Activated naive CD8-positive, alpha-beta T cell treated with anti-CD3 and anti-CD28 coated beads, Interleukin-2, amount 50 U/mL, for 24 hours (primary cell): ENCODE results near the gene LDLRAD4.

Experiments
- ATAC-seq: fragments of 150-1000 bp; cut with Tn5 transposase; one replicate; pipeline ENCODE4 v1.10.0; 2021
- DNase-seq: peaks from one replicate; pipeline ENCODE4 v3.0.0; 2021
- H3K27ac Mint-ChIP-seq: one replicate; pipeline ENCODE4 v1.8.0; 2021; ENCODE audit warnings: mild to moderate bottlenecking, mixed read lengths
- H3K27me3 Mint-ChIP-seq: one replicate; pipeline ENCODE4 v1.8.0; 2021; ENCODE audit warnings: mixed read lengths
- H3K36me3 Mint-ChIP-seq: one replicate; pipeline ENCODE4 v1.8.0; 2021; ENCODE audit warnings: low read depth, mixed read lengths
- H3K4me1 Mint-ChIP-seq: one replicate; pipeline ENCODE4 v1.8.0; 2021; ENCODE audit warnings: mixed read lengths
- H3K4me3 Mint-ChIP-seq: one replicate; pipeline ENCODE4 v1.8.0; 2021; ENCODE audit warnings: mild to moderate bottlenecking, moderate library complexity, mixed read lengths
- H3K9me3 Mint-ChIP-seq: one replicate; pipeline ENCODE4 v1.8.0; 2021; ENCODE audit warnings: mixed read lengths

LDLRAD4 gene

GRCh38 chr18:13430663-13431062 is 212.1 kb downstream of the LDLRAD4 start:
- Mint-ChIP-seq H3K27me3 (no peaks in the 10 kb centered on the region), H3K9me3 (no peaks in the 10 kb centered on the region), H3K36me3 (no peaks in the 10 kb centered on the region), H3K4me1 (peaks cover 26% of the 10 kb centered on the region), H3K27ac (no peak overlapping the region), H3K4me3 (no peak overlapping the region)
- DNase-seq, result no peak
- no peak for ATAC-seq

DNA sequence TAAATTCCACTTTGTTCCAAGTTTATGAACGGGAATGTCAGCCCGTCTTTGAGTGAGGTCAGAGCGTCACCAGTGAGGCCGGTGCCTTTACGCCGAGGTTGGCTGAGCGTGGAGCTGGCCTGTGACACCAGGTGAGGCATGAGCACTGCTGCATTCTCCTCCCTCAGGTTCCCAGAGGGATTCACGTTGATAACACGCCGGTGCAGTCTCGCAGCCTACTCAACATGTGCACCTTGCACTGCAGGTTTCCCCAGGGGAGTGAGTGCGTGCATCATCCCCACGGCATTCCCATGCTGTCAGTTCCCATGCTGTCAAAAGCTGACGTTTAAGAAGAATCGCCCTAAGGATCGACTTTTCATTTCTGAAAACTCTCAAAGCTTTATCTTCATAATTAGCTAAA is 213.3 kb downstream of the LDLRAD4 start:
- no peak for ATAC-seq
- peaks cover 37% of the 10 kb centered on the region for H3K4me1 Mint-ChIP-seq
- peaks cover 1% of the 10 kb centered on the region for H3K36me3 Mint-ChIP-seq
- H3K27ac Mint-ChIP-seq, result no peak overlapping the region
- DNase-seq, result no peak
- no peaks in the 10 kb centered on the region for H3K9me3 Mint-ChIP-seq
- H3K27me3 Mint-ChIP-seq, result no peaks in the 10 kb centered on the region
- H3K4me3 Mint-ChIP-seq, result no peak overlapping the region

DNA sequence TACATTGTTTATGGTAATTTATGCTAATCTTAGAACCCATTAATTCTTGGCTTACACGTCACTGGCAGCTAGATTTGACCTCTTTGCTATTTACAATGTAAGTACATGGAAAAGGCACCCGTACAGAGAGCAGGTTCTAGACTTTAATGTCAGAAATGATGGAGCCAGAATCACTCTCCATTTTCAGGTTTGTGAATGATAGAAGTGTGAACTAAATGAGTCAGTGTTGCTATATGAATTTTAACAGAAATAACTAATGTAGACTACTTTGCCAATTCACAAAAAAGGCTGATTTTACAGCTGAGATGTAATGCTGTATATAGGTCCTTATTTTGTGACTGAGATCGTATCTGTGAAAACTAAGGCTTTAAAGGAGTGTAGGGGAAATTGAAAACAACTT is 214.6 kb downstream of the LDLRAD4 start:
- no peaks in the 10 kb centered on the region for H3K27me3 Mint-ChIP-seq
- peak; percentile 31 for ATAC-seq
- no peaks in the 10 kb centered on the region for H3K9me3 Mint-ChIP-seq
- peaks cover 45% of the 10 kb centered on the region for H3K4me1 Mint-ChIP-seq
- H3K27ac Mint-ChIP-seq, result no peak overlapping the region
- DNase-seq, result no peak
- H3K36me3 Mint-ChIP-seq, result peaks cover 1% of the 10 kb centered on the region
- H3K4me3 Mint-ChIP-seq, result no peak overlapping the region

GRCh38 chr18:13433685-13434084 is 215.1 kb downstream of the LDLRAD4 start:
- peaks cover 48% of the 10 kb centered on the region for H3K4me1 Mint-ChIP-seq
- DNase-seq (no peak), ATAC-seq (no peak)
- H3K9me3 Mint-ChIP-seq, result no peaks in the 10 kb centered on the region
- H3K27ac Mint-ChIP-seq, result no peak overlapping the region
- H3K4me3 Mint-ChIP-seq, result no peak overlapping the region
- H3K36me3 Mint-ChIP-seq, result peaks cover 1% of the 10 kb centered on the region
- no peaks in the 10 kb centered on the region for H3K27me3 Mint-ChIP-seq

- no peak overlapping the region for H3K4me3 Mint-ChIP-seq
- no peaks in the 10 kb centered on the region for H3K27me3 Mint-ChIP-seq
- H3K27ac Mint-ChIP-seq, result no peak overlapping the region
- H3K4me1 Mint-ChIP-seq, result peaks cover 55% of the 10 kb centered on the region
- DNase-seq (no peak), ATAC-seq (no peak)
- no peaks in the 10 kb centered on the region for H3K9me3 Mint-ChIP-seq
- peaks cover 1% of the 10 kb centered on the region for H3K36me3 Mint-ChIP-seq
These were observed 216.3 kb downstream of the LDLRAD4 start for GRCh38 chr18:13434854-13435253.

DNA sequence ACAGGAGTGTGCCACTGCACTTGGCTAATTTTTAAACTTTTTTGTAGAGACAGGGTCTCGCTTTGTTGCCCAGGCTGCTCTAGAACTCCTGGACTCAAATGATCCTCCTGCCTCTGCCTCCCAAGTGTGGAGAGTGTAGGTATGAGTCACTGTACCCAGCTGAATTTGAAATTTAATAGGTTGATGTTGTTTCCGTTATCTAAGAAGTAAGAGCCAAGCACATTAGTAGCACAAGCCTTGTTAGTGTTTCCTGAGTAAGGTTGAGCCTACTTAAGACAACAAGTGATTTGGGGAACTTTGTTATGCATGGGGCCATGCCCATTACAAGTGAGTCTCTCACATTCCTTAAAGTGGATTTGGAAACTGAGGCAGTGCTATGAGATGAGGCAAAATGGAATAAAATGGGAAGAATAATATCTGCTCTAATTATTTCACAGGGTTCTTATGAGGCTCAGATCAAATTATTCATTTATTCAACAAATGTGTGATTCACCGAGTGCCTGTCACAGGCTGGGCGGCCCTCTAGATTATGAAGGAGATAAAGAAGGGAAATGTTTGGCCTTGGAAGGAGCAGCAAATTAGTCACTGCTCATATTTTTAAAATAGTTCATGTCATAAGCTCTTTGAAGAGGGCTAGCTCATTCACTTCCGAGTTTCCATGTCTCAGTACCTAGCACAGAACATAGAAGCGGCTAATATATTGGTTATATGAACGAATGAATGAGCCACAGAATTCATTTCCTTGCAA is 217.2 kb downstream of the LDLRAD4 start:
- no peak overlapping the region for H3K4me3 Mint-ChIP-seq
- peaks cover 57% of the 10 kb centered on the region for H3K4me1 Mint-ChIP-seq
- no peaks in the 10 kb centered on the region for H3K27me3 Mint-ChIP-seq
- ATAC-seq, result peak; percentile 48
- peaks cover 1% of the 10 kb centered on the region for H3K36me3 Mint-ChIP-seq
- DNase-seq, result no peak
- H3K9me3 Mint-ChIP-seq, result no peaks in the 10 kb centered on the region
- H3K27ac Mint-ChIP-seq, result peak overlapping the region; percentile 72

GRCh38 chr18:13436576-13436975 is 218.0 kb downstream of the LDLRAD4 start:
- Mint-ChIP-seq H3K27ac (peak overlapping the region; percentile 72), H3K27me3 (no peaks in the 10 kb centered on the region), H3K4me1 (peaks cover 57% of the 10 kb centered on the region), H3K4me3 (no peak overlapping the region), H3K9me3 (no peaks in the 10 kb centered on the region), H3K36me3 (peaks cover 1% of the 10 kb centered on the region)
- no peak for DNase-seq
- no peak for ATAC-seq

- Mint-ChIP-seq H3K27ac (peak overlapping the region; percentile 72), H3K4me3 (no peak overlapping the region), H3K9me3 (no peaks in the 10 kb centered on the region), H3K36me3 (peaks cover 1% of the 10 kb centered on the region), H3K27me3 (no peaks in the 10 kb centered on the region), H3K4me1 (peaks cover 57% of the 10 kb centered on the region)
- DNase-seq (no peak), ATAC-seq (peak; percentile 42)
These were observed 218.5 kb downstream of the LDLRAD4 start for GRCh38 chr18:13437034-13437433.

DNA sequence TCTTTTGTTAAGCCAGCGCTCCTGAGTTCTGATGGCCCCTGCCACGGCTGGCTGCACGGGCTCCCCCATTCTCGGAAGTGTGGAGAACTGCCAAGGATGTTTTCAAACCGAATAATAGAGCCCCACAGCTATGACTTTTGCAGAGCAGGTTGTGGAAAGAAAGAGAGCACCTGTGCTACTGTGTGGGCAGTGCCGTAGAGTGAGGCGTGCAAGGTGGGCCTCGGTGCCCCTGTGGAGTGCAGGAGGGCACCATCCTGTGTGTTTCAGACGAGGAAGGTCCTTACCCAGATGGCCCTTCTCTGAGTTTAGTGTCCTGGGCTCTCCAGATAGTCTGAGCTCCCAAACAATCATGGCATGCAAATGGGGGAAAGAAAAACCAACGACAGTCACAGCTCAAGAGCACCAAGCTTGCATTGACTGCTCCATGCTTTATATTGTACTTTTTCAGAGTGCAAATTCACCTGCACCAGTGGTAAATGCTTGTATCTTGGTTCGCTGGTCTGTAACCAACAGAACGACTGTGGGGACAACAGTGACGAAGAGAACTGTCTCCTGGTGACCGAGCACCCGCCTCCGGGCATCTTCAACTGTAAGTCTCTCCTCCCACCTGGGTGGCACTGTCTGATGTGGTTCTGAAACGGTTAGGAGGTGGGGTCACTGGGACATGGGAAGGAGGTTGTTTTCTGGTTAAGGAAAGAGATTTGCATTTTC is 219.4 kb downstream of the LDLRAD4 start:
- Mint-ChIP-seq H3K27me3 (no peaks in the 10 kb centered on the region), H3K4me1 (peaks cover 56% of the 10 kb centered on the region), H3K36me3 (peaks cover 1% of the 10 kb centered on the region), H3K9me3 (no peaks in the 10 kb centered on the region), H3K4me3 (peak overlapping the region; percentile 46), H3K27ac (peak overlapping the region; percentile 78)
- DNase-seq (peak; percentile 53), ATAC-seq (peak; percentile 70)

- Mint-ChIP-seq H3K36me3 (peaks cover 1% of the 10 kb centered on the region), H3K4me1 (peaks cover 56% of the 10 kb centered on the region), H3K27ac (peak overlapping the region; percentile 78), H3K27me3 (no peaks in the 10 kb centered on the region), H3K9me3 (no peaks in the 10 kb centered on the region), H3K4me3 (peak overlapping the region; percentile 46)
- no peak for ATAC-seq
- no peak for DNase-seq
These were observed 220.0 kb downstream of the LDLRAD4 start for GRCh38 chr18:13438507-13439056.

- H3K27ac Mint-ChIP-seq, result peak overlapping the region; percentile 9
- H3K9me3 Mint-ChIP-seq, result no peaks in the 10 kb centered on the region
- H3K4me1 Mint-ChIP-seq, result peaks cover 55% of the 10 kb centered on the region
- no peak overlapping the region for H3K4me3 Mint-ChIP-seq
- H3K27me3 Mint-ChIP-seq, result no peaks in the 10 kb centered on the region
- peaks cover 1% of the 10 kb centered on the region for H3K36me3 Mint-ChIP-seq
- DNase-seq, result no peak
- ATAC-seq, result no peak
These were observed 220.9 kb downstream of the LDLRAD4 start for GRCh38 chr18:13439461-13439860.

DNA sequence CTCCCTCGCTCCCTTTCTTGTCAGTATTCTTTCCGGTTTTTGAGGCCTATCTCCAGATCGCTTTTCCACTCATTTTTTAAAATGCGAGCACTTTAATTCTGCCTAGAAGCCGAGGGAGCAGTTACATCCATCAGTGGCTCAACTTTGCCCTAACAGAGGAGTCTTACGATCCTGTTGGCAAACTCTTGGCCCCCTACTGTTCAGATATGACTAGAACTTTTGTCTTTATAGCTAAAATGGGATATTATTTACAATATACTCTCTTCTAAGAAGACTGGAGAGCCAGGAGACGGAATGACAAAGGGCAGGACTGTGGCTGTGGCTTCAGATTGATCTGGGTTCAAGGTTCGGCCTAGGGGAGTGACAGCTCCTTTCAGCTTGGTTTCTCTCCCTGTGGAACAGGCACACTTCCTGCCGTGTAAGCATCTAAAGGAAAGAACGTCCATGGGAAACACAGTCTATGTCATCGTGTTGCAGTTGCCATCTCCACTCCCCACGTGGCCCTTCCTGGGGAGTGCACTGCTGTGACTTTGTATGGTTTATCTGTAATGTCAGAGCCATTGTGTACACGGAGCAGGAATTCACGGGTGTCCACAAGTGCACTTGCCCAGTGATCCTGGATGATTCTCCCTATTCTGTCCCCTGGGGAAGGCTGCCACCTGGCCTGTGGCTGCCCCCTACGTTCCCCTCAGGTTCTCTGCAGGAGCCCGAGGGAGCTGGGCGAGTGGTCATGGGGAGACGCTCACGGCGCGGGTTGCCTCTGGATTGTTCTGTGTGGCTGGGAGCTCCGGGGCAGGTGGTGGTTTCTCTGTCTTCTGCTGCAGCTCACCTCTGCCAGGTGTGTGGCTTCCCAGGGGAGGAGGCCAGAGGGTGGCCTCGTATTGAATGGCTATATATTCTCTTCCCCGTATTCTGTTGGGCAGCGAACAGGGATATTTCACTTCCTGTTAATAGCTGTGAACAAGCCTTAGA is 222.0 kb downstream of the LDLRAD4 start:
- Mint-ChIP-seq H3K36me3 (peaks cover 1% of the 10 kb centered on the region), H3K4me3 (no peak overlapping the region), H3K4me1 (peaks cover 48% of the 10 kb centered on the region), H3K27me3 (no peaks in the 10 kb centered on the region), H3K27ac (peak overlapping the region; percentile 26), H3K9me3 (no peaks in the 10 kb centered on the region)
- DNase-seq (no peak), ATAC-seq (no peak)

GRCh38 chr18:13441736-13442135 is 223.2 kb downstream of the LDLRAD4 start:
- Mint-ChIP-seq H3K4me1 (peaks cover 37% of the 10 kb centered on the region), H3K27ac (no peak overlapping the region), H3K36me3 (no peaks in the 10 kb centered on the region), H3K9me3 (no peaks in the 10 kb centered on the region), H3K27me3 (no peaks in the 10 kb centered on the region), H3K4me3 (no peak overlapping the region)
- ATAC-seq (no peak), DNase-seq (no peak)

- Mint-ChIP-seq H3K36me3 (no peaks in the 10 kb centered on the region), H3K4me3 (no peak overlapping the region), H3K4me1 (peaks cover 32% of the 10 kb centered on the region), H3K27me3 (no peaks in the 10 kb centered on the region), H3K27ac (no peak overlapping the region), H3K9me3 (no peaks in the 10 kb centered on the region)
- ATAC-seq, result no peak
- DNase-seq, result no peak
These were observed 223.9 kb downstream of the LDLRAD4 start for GRCh38 chr18:13442451-13442850.
